Measurements from ENCODE around the gene DLAT. TPM values are rescaled to one million over a fixed set of nuclear protein-coding genes. Genes with fewer than 3 reads are reported as not detected.
"Not testable (repeated sequence)": the region's sequence is repeated elsewhere in the genome, so short reads cannot be mapped to it uniquely, and the experiment has no call there.

The DLAT gene
- total RNA-seq, 2 experiments from 2014 or later, result 36.4 to 39.0 TPM

DNA sequence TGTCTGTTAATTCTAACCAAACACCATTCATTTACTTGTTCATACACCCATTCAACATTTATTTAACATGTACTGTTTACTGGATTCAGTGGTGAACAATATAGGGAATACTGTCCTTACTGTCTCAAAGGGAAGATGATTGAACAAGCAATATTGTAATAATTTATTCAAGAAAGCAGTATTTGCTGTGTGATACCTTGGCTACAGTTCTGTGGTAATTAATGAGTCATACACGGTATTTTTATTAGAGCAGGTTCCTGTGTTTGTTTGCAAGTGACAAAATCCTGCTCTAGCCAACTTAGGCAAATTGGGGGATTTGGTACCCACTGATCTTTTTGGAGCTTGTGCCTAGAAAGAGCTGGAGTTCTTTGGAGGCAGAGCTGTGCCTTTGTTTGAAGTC is 32.9 kb downstream of the DLAT start:
- intact Hi-C loops (cut with micrococcal nuclease), result no loop called here
- Mint-ChIP-seq H3K4me1 (ENCODE audit: low read depth) (peaks cover 23% of the 10 kb centered on the region), H3K27ac (no peak overlapping the region), H3K4me3 (no peak overlapping the region), H3K27me3 (no peaks in the 10 kb centered on the region), H3K36me3 (peaks cover 52% of the 10 kb centered on the region), H3K9me3 (no peaks in the 10 kb centered on the region)
- ChIA-PET POLR2A (interaction anchor here (2.0 kb wide), 1 partner anchor 25 kb away, joined by 9 read pairs; no protein-coding TSS in a partner anchor), CTCF (no interaction called here)
- DNase-seq, result no peak

DNA sequence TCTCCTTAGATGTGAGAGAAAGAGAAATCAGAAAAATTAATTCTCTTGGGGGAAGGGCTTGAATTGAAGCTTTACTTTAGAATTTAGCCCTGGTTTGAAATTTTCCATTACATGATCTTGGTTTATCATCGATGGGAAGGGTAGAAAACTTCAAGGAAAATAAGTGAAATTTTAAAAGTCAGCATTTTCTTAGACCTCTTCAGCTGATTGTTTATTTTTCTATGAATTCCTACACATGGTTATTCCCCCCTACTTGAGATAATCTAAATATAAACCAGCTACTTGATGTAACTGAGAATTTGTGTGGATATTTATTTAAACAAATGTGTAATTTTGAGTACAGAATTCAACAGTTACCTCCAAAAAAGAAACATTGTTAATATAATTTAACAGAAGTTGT is 37.7 kb downstream of the DLAT start:
- H3K27ac Mint-ChIP-seq, result no peak overlapping the region
- DNase-seq, result no peak
- H3K36me3 Mint-ChIP-seq, result peaks cover 33% of the 10 kb centered on the region
- peaks cover 5% of the 10 kb centered on the region for H3K4me1 Mint-ChIP-seq (ENCODE audit: low read depth)
- intact Hi-C loops (cut with micrococcal nuclease), result no loop called here
- ChIA-PET POLR2A (no interaction called here), CTCF (no interaction called here)
- H3K9me3 Mint-ChIP-seq, result no peaks in the 10 kb centered on the region
- H3K27me3 Mint-ChIP-seq, result no peaks in the 10 kb centered on the region
- no peak overlapping the region for H3K4me3 Mint-ChIP-seq

DNA sequence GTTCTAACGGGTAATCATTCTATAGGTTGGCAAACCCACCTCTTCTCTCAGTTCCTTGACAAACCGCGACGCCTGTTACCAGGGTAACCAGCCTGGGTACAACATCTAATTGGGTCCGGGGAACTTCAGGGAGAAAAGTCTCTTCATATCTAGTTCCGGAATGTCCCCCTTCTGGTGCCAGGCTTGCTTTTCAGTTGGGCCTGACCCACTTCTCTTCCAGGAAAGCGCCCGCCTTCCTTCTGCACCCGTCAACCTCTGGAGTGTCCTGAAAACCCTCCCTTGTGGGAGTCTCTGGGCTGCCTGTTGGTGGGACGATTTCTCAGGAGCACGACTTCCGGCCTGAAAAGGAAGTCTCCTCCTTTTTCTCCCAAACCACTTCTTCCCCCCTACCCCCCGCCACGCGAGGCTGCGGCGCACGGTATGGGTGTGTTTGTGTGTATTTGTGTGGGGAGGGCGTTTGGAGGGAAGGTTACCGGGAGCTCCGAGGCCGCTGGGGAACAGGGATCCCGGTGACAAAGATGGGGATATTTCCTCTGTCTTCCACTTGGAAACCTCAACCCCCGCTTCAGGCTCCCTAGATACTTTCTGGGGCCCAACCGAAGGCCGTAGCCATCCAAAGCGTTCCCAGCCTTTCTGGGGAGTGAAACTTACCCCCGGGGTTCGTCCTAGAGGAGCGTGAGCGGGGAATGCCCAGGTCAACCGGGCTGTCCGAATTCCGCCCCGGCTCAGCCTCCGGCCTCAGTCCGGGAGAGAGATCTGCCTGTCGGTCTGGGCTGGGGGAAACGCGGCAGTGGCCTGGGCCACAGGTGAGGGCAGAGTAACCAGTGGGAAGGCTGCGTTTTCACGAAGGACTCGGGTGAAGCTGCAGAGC is 49.0 kb downstream of the DLAT start, which contains the start of the genes NKAPD1 and PIH1D2:
TSS of gene NKAPD1 (plus strand) at position 359 of the 871 bp plus-strand sequence. CDS start 1,276 bp downstream, outside the sequence.
TSS of gene PIH1D2 (minus strand) at position 77 of the 871 bp plus-strand sequence. CDS start 843 bp downstream, outside the sequence.
- ChIA-PET POLR2A (interaction anchor here (0.9 to 1.3 kb wide), 3 partner anchors 12 to 135 kb away, joined by 3 to 6 read pairs (median 4); partner anchors contain the start of genes SDHD and TIMM8B), CTCF (interaction anchor here (0.7 to 1.7 kb wide), 6 partner anchors 12 to 206 kb away, joined by 3 to 4 read pairs (median 3); partner anchors contain the start of genes ALG9, SDHD and TIMM8B)
- peak within 1 kb of the TSS; percentile 94 for H3K27ac Mint-ChIP-seq
- intact Hi-C loops (cut with micrococcal nuclease), result loop anchor here (1.0 to 5.0 kb wide), 5 partner anchors 12 to 195 kb away; partner anchors contain the start of genes CFAP68, DIXDC1, DLAT and FDXACB1
- peaks cover 10% of the 10 kb centered on the region for H3K36me3 Mint-ChIP-seq
- peak; percentile 87 for DNase-seq
- no peaks in the 10 kb centered on the region for H3K9me3 Mint-ChIP-seq
- H3K4me1 Mint-ChIP-seq (ENCODE audit: low read depth), result peaks cover 29% of the 10 kb centered on the region
- peaks cover 1% of the 10 kb centered on the region for H3K27me3 Mint-ChIP-seq
- peak within 1 kb of the TSS; percentile 93 for H3K4me3 Mint-ChIP-seq

DNA sequence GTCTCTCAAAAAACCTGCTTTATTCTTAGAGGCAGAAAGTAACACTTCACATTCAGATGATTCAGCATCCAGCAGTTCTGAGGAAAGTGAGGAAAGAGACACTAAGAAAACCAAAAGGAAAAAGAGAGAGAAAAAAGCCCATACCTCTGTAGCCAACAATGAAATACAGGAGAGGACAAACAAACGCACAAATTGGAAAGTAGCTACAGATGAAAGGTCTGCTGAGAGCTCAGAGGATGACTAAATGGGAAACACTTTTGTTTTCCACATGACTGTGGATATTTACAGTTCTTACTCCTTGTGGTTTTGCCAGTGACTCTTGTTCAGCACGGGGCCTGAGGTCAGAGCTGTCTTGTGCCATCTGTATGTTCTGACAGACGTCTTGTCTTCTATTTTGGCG is 57.5 kb downstream of the DLAT start:
- Mint-ChIP-seq H3K4me3 (no peak overlapping the region), H3K27ac (peak overlapping the region; percentile 84), H3K36me3 (peaks cover 53% of the 10 kb centered on the region), H3K27me3 (peaks cover 2% of the 10 kb centered on the region), H3K4me1 (ENCODE audit: low read depth) (peaks cover 45% of the 10 kb centered on the region), H3K9me3 (no peaks in the 10 kb centered on the region)
- intact Hi-C loops (cut with micrococcal nuclease), result loop anchor here (1.0 to 10.0 kb wide), 3 partner anchors 25 to 318 kb away; partner anchors contain the start of gene PPP2R1B
- peak; percentile 63 for DNase-seq
- ChIA-PET CTCF (interaction anchor here (0.6 to 1.1 kb wide), 3 partner anchors 33 to 205 kb away, joined by 3 to 4 read pairs (median 4); partner anchors contain the start of gene FDXACB1), POLR2A (interaction anchor here (1.1 to 1.8 kb wide), 3 partner anchors 25 to 146 kb away, joined by 3 to 9 read pairs (median 4); no protein-coding TSS in a partner anchor)

DNA sequence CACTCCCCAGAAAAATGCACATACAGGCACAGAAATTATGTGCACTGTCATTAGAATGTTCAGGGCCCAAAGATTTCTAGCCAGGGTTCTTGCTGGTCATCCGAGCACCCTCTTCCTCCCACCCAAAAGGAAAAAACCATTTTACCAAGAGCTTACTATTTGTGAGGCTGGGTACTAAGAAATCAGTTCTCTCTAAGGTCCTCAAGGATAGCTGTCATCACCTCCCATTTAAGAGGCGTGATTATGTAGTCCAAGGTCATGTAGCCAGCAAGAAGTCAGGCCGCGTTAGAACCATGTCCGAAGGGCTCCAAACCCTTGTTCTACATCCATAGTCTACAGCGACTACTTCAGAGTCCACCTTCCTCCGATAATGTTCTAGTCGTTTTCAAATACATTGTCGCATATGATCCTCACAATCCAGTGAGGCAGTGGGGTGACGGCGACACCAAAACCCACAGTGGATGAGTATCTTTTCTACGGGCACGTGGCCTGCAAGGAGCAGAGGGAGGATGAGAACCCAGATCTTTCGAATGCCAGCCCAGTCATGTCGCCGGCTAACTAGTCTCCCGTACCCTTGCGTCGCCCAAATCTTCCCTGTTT is 60.7 kb downstream of the DLAT start:
- ChIA-PET POLR2A (interaction anchor here (0.6 to 1.8 kb wide), 6 partner anchors 10 to 499 kb away, joined by 3 to 6 read pairs (median 4); partner anchors contain the start of genes ALG9, NKAPD1 and PIH1D2), CTCF (interaction anchor here (1.3 to 2.1 kb wide), 2 partner anchors 13 to 28 kb away, joined by 3 to 16 read pairs; partner anchors contain the start of gene PIH1D2)
- Mint-ChIP-seq H3K36me3 (peaks cover 62% of the 10 kb centered on the region), H3K9me3 (no peaks in the 10 kb centered on the region), H3K4me1 (ENCODE audit: low read depth) (peaks cover 65% of the 10 kb centered on the region), H3K27me3 (peaks cover 2% of the 10 kb centered on the region), H3K4me3 (peak overlapping the region; percentile 92), H3K27ac (peak overlapping the region; percentile 92)
- DNase-seq, result peak; percentile 69
- intact Hi-C loops (cut with micrococcal nuclease), result loop anchor here (1.0 to 10.0 kb wide), 10 partner anchors 12 to 483 kb away; partner anchors contain the start of genes ALG9, CFAP68, DLAT and FDXACB1

DNA sequence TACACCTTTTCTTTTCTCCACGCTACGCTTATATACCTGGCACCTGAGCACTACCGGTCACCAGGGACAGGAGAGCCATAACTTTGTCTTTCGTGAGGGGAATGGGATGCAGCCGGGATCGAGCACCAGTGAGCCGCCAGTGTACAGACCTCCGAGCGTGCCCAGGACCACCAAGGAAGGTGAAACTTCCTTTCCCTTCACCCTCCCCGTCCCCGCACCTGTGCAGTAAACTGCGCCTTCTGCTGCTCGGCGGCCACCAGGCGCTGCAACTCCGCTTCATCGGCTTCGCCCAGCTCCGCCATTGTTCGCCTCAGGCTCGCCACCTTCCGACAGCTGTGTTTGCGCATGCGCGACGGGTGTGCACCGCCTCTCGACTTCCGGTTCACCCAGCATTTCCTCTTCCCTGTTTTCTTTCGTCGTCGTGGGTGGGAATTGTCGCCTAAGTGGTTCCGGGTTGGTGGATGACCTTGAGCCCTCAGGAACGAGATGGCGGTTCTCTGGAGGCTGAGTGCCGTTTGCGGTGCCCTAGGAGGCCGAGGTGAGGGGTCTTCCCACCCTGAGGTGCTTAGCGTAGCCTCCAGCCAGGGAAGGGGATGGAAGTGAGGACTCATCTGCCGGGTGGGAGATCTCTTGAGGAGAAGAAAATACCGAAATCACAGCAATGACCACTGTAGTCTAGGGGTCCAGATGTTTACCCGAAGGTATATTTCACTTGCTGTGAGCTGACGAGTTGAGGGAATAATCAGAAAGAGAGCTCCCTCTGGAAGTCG is 61.4 kb downstream of the DLAT start, which contains the start of the genes SDHD and TIMM8B:
TSS of gene SDHD (plus strand) at position 452 of the 770 bp plus-strand sequence. CDS start at position 487, 35 bp downstream.
TSS of gene TIMM8B (minus strand) at position 335 of the 770 bp plus-strand sequence. CDS start at position 302, 33 bp downstream.
- Mint-ChIP-seq H3K27ac (peak within 1 kb of the TSS; percentile 92), H3K27me3 (peaks cover 2% of the 10 kb centered on the region), H3K4me1 (ENCODE audit: low read depth) (peaks cover 63% of the 10 kb centered on the region), H3K9me3 (no peaks in the 10 kb centered on the region), H3K4me3 (peak within 1 kb of the TSS; percentile 92), H3K36me3 (peaks cover 68% of the 10 kb centered on the region)
- ChIA-PET CTCF (interaction anchor here (0.6 to 2.1 kb wide), 9 partner anchors 11 to 215 kb away, joined by 3 to 16 read pairs (median 3); partner anchors contain the start of genes ALG9, BCO2 and PIH1D2), POLR2A (interaction anchor here (0.6 to 1.8 kb wide), 6 partner anchors 10 to 500 kb away, joined by 3 to 6 read pairs (median 4); partner anchors contain the start of genes ALG9, NKAPD1 and PIH1D2)
- intact Hi-C loops (cut with micrococcal nuclease), result loop anchor here (1.0 to 10.0 kb wide), 10 partner anchors 12 to 484 kb away; partner anchors contain the start of genes ALG9, CFAP68, DLAT and FDXACB1
- DNase-seq, result peak; percentile 97

DNA sequence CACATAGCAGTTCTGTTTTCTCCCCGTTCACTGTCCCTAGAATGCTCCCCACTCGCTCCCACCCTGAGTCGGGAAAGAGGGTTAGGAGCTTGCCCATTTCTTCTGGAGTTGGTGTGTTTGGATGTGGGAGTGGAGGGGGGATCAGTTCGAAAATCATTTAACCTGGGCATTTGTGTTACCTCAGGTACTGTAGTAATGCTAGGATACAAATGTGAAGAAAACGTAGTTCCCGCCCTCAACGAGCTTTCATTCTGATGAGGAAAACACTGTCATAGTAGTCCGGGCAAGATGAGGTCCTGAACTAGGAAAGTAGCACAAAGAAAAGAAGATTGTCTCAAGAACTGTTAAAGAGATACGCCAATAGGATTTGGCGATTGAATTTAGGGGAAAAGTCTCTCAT is 62.0 kb downstream of the DLAT start:
- Mint-ChIP-seq H3K36me3 (peaks cover 70% of the 10 kb centered on the region), H3K27ac (peak overlapping the region; percentile 92), H3K4me3 (peak overlapping the region; percentile 92), H3K9me3 (no peaks in the 10 kb centered on the region), H3K27me3 (peaks cover 2% of the 10 kb centered on the region), H3K4me1 (ENCODE audit: low read depth) (peaks cover 61% of the 10 kb centered on the region)
- intact Hi-C loops (cut with micrococcal nuclease), result loop anchor here (2.0 to 10.0 kb wide), 6 partner anchors 38 to 484 kb away; partner anchors contain the start of genes ALG9, DLAT, PPP2R1B and SIK2
- POLR2A ChIA-PET, result interaction anchor here (1.0 to 1.8 kb wide), 4 partner anchors 13 to 216 kb away, joined by 3 to 6 read pairs (median 4); partner anchors contain the start of genes ALG9, NKAPD1 and PIH1D2
- DNase-seq, result peak; percentile 10
- CTCF ChIA-PET, result interaction anchor here (0.6 to 2.1 kb wide), 9 partner anchors 10 to 216 kb away, joined by 3 to 16 read pairs (median 3); partner anchors contain the start of genes ALG9, BCO2 and PIH1D2

DNA sequence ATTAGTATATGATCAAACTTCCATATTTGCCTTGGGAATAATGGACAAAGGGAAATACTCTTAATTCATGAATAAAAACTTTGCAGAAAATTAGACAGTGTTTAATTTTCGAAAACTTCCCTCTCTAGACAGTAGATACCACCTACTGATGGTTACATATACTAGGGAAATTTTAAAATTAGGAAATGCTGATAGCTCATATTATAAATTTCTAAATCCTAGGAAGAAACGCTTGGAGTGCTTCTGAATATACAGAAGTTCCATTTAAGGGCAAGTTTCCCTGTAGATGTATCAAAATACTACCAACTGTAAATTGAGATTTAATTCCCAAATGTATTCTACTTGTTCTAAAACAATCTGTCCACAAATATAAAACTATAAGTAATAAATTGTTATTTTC is 70.1 kb downstream of the DLAT start:
- POLR2A ChIA-PET; H3K27me3 Mint-ChIP-seq; DNase-seq; intact Hi-C loops (cut with micrococcal nuclease); H3K4me1 Mint-ChIP-seq (ENCODE audit: low read depth); H3K27ac Mint-ChIP-seq; H3K9me3 Mint-ChIP-seq; H3K4me3 Mint-ChIP-seq: not testable (repeated sequence)
- CTCF ChIA-PET, result interaction anchor here (0.6 kb wide), 1 partner anchor 76 kb away, joined by 3 read pairs; no protein-coding TSS in a partner anchor
- peaks cover 28% of the 10 kb centered on the region for H3K36me3 Mint-ChIP-seq

DNA sequence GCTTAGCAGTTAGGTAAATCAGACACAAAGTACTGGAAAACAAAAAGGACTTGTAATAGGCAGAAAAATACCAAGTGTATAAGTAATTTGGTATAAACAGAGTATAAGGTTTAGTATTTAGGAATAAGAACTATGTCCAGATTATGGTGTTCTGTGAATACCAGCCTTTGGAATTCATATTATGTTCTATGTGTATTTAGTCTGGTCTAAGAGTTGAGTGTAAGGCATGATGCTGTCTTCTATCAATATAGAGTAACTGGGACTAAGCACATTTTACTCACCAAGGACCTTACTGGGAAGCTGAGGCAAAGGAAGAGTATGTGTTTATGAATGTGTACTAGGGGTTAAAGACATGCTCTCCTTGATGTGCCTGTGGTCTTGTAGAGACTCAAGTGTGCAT is 71.0 kb downstream of the DLAT start:
- Mint-ChIP-seq H3K27me3 (no peaks in the 10 kb centered on the region), H3K4me1 (ENCODE audit: low read depth) (no peaks in the 10 kb centered on the region), H3K9me3 (no peaks in the 10 kb centered on the region), H3K27ac (no peak overlapping the region), H3K4me3 (no peak overlapping the region), H3K36me3 (peaks cover 23% of the 10 kb centered on the region)
- intact Hi-C loops (cut with micrococcal nuclease), result no loop called here
- POLR2A ChIA-PET, result no interaction called here
- CTCF ChIA-PET, result no interaction called here
- DNase-seq, result no peak

DNA sequence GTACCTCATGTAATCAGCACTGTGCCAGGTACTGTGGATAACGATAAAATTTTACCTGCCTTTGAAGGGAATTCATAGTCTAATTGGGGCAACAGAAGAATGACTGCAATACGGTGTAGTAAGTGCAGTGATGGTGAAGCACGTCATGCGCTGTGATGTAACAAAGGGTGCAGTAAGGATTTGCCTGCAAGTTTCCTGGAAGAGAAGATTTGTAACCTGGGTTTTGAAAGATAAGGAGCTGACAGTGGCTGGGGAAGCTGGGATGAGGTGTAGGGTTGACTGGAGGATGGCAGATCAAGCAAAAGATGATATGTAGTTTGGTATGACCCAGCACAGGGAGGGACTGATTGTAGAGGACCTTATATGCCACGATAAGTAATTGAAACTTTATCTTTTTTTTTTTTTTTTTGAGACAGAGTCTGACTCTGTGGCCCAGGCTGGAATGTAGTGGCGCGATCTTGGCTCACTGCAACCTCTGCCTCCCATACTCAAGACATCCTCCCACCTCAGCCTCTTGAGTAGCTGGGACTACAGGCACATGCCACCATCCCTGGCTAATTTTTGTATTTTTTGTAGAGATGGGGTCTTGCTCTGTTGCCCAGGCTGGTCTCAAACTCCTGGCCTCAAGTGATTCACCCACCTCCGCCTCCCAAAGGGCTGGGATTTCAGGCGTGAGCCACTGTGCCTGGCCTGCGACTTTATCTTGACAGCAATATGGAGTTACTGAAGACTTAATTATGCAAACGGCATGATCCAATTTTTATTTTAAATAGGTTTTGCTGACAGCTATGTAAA is 72.7 kb downstream of the DLAT start:
- CTCF ChIA-PET, result interaction anchor here (1.4 to 1.7 kb wide), 2 partner anchors 11 to 15 kb away, joined by 4 to 5 read pairs; partner anchors contain the start of genes SDHD and TIMM8B
- no peak overlapping the region for H3K4me3 Mint-ChIP-seq
- intact Hi-C loops (cut with micrococcal nuclease), result no loop called here
- DNase-seq, result no peak
- peaks cover 9% of the 10 kb centered on the region for H3K36me3 Mint-ChIP-seq
- no peaks in the 10 kb centered on the region for H3K9me3 Mint-ChIP-seq
- H3K27me3 Mint-ChIP-seq, result no peaks in the 10 kb centered on the region
- no peaks in the 10 kb centered on the region for H3K4me1 Mint-ChIP-seq (ENCODE audit: low read depth)
- H3K27ac Mint-ChIP-seq, result no peak overlapping the region
- POLR2A ChIA-PET, result no interaction called here
